Measurements from ENCODE around the gene CCNY.

DNA sequence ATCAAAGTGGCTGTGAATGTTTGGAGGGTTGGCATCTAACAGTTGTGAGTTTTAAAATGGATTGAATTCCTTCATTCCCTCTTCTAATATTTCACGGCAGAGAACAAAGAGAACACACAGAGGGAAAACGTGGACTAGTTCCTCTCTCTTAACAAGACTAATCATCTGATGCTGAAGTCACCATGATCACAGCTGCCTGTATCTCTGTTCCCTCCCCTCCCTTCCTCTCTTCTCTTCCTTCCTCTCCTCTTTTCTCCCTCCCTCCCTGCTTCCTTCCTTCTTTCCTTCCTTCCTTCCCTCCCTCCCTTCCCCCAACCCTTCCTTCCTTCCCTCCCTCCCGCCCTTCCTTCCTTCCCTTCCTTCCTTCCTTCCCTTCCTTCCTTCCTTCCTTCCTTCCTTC, 258.8 kb downstream of the CCNY start:
- TF ChIP-seq, protein P1, sequence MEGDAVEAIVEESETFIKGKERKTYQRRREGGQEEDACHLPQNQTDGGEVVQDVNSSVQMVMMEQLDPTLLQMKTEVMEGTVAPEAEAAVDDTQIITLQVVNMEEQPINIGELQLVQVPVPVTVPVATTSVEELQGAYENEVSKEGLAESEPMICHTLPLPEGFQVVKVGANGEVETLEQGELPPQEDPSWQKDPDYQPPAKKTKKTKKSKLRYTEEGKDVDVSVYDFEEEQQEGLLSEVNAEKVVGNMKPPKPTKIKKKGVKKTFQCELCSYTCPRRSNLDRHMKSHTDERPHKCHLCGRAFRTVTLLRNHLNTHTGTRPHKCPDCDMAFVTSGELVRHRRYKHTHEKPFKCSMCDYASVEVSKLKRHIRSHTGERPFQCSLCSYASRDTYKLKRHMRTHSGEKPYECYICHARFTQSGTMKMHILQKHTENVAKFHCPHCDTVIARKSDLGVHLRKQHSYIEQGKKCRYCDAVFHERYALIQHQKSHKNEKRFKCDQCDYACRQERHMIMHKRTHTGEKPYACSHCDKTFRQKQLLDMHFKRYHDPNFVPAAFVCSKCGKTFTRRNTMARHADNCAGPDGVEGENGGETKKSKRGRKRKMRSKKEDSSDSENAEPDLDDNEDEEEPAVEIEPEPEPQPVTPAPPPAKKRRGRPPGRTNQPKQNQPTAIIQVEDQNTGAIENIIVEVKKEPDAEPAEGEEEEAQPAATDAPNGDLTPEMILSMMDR (IDR thresholded peaks at IDR 0.05; ENCODE audit: low read length), result no peak
- TF ChIP-seq EZH2 (optimal IDR thresholded peaks at IDR 0.05; ENCODE audit: low read depth, low read length) (no peak), EZH2phosphoT487 (IDR thresholded peaks at IDR 0.05; ENCODE audit: low read length) (no peak)

Data from MM.1S (cell line).